Effector memory CD8-positive, alpha-beta T cell (primary cell): ENCODE measurements around the gene SDCBP2.

Source experiments
- ATAC-seq: fragments of 150-1000 bp; cut with Tn5 transposase; replicated peaks from 2 replicates; pipeline ENCODE4 v1.10.0; 2021; ENCODE audit warnings: mild to moderate bottlenecking, moderate library complexity
- DNase-seq, 3 experiments: peaks; one replicate each; pipeline ENCODE4 v3.0.0; 2021
- H3K27ac Mint-ChIP-seq, 2 donors: one replicate each; pipeline ENCODE4 v1.8.0; 2022; ENCODE audit warnings: mild to moderate bottlenecking in 2 of 2, mixed read lengths in 2 of 2, moderate library complexity in 2 of 2
- H3K27me3 Mint-ChIP-seq, 2 donors: one replicate each; pipeline ENCODE4 v1.8.0; 2022; ENCODE audit warnings: mixed read lengths in 2 of 2
- H3K36me3 Mint-ChIP-seq: one replicate; pipeline ENCODE4 v1.8.0; 2022; ENCODE audit warnings: mild to moderate bottlenecking, moderate library complexity, mixed read lengths; ENCODE audit not compliant: insufficient read depth
- H3K4me1 Mint-ChIP-seq, 2 donors: one replicate each; pipeline ENCODE4 v1.8.0; 2022; ENCODE audit warnings: low read depth in 2 of 2, mixed read lengths in 2 of 2
- H3K4me3 Mint-ChIP-seq, 2 donors: one replicate each; pipeline ENCODE4 v1.8.0; 2022; ENCODE audit warnings: mild to moderate bottlenecking in 2 of 2, mixed read lengths in 2 of 2, moderate library complexity in 2 of 2
- H3K9me3 Mint-ChIP-seq, 2 donors: one replicate each; pipeline ENCODE4 v1.8.0; 2022; ENCODE audit warnings: mixed read lengths in 2 of 2

Gene SDCBP2

DNA sequence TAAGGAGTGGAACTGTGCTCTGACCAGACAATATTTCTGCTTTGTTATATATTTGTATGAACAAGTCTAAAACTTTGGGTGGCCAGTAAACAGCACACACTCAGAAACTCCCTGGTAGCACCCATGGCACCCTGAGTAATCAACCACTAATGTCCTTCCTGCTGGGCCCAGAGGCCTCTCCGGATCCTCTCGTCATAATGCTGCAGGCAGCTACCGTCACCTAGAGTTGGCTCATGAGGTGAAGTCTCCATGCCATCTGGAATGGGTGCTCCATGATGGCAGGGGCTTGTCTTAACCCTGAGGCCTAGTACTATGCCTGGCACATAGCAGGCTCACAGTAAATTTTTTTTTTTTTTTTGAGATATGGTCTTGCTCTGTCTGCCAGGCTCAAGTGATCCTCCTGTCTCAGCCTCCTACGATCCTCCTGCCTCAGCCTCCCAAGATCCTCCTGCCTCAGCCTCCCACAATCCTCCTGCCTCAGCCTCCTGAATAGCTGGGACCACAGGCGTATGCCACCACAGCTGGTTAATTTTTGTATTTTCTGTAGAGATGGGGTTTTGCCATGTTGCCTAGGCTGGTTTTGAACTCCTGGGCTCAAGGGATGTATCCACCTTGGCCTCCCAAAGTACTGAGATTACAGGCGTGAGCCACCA is 3.0 kb upstream of the SDCBP2 start:
- DNase-seq (no peak), ATAC-seq (no peak)
- H3K9me3 Mint-ChIP-seq = no peaks in the 10 kb centered on the region
- H3K36me3 Mint-ChIP-seq = peaks cover 6% of the 10 kb centered on the region
- peak overlapping the region; percentile 50 to 92 for H3K27ac Mint-ChIP-seq
- H3K27me3 Mint-ChIP-seq = no peaks in the 10 kb centered on the region
- peaks cover 29 to 34% of the 10 kb centered on the region in 2 donors for H3K4me1 Mint-ChIP-seq
- H3K4me3 Mint-ChIP-seq = no peak overlapping the region

DNA sequence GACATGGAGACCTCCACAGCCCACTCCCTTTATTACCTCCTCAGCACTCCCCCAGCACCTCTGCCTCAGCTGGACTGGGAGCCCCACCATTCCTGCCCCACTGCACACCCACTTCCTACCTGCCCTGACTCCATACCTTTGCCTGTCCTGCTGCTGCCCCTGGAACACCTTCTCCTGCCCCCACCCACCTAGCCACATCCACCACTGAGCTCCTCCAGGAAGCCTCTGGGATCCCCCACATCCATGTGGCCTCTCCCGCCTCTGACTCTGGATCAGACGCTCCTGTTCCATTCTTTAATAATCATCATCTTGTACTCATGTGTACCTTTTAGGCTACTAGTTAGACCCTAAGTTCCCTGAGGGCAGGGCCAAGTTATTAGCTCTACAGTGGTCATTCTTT is 2.2 kb upstream of the SDCBP2 start:
- DNase-seq = no peak
- Mint-ChIP-seq H3K36me3 (peaks cover 6% of the 10 kb centered on the region), H3K4me3 (no peak overlapping the region), H3K27me3 (no peaks in the 10 kb centered on the region), H3K27ac (peak overlapping the region; percentile 50 to 92), H3K4me1 (peaks cover 24 to 29% of the 10 kb centered on the region in 2 donors), H3K9me3 (no peaks in the 10 kb centered on the region)
- ATAC-seq = no peak

DNA sequence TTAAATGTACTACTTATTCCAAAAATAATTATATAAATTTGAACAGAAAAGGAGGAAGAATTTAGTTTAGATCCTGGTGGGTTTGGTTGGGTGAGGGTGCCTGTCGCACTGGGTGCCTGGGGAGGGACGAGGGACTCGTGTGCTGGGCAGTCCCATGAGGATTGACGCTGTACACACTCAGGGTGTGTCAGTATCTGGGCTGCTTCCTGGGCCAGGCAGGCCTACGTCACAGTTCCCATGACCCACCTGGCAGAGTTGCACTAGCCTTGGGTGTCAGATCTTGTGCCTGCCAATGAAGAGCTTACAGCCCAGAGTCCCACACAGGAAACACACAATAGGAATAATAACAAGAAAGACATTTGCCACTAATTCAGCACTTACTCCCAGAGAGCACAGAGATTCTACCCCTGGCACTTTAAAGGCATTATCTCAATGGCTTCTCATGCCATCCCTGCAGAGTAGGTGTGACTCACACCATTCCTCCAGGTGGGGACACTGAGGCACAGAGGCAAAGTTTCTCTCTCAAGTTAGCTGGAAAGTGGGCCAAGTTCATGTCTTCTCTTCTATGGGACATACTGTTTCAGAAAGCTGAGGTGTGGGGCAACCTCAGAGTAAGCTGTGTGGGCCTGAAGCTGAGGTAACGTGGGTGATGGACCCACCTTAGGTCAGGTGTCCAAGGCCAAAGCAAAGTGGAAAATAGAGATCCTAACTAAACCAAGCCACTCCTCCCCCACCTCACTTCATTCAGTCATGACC is 1.3 kb upstream of the SDCBP2 start:
- H3K9me3 Mint-ChIP-seq = no peaks in the 10 kb centered on the region
- ATAC-seq (no peak), DNase-seq (no peak)
- peaks cover 24 to 29% of the 10 kb centered on the region in 2 donors for H3K4me1 Mint-ChIP-seq
- no peaks in the 10 kb centered on the region for H3K27me3 Mint-ChIP-seq
- H3K4me3 Mint-ChIP-seq = no peak overlapping the region
- H3K27ac Mint-ChIP-seq = peak overlapping the region; percentile 50 to 92
- peaks cover 6% of the 10 kb centered on the region for H3K36me3 Mint-ChIP-seq

DNA sequence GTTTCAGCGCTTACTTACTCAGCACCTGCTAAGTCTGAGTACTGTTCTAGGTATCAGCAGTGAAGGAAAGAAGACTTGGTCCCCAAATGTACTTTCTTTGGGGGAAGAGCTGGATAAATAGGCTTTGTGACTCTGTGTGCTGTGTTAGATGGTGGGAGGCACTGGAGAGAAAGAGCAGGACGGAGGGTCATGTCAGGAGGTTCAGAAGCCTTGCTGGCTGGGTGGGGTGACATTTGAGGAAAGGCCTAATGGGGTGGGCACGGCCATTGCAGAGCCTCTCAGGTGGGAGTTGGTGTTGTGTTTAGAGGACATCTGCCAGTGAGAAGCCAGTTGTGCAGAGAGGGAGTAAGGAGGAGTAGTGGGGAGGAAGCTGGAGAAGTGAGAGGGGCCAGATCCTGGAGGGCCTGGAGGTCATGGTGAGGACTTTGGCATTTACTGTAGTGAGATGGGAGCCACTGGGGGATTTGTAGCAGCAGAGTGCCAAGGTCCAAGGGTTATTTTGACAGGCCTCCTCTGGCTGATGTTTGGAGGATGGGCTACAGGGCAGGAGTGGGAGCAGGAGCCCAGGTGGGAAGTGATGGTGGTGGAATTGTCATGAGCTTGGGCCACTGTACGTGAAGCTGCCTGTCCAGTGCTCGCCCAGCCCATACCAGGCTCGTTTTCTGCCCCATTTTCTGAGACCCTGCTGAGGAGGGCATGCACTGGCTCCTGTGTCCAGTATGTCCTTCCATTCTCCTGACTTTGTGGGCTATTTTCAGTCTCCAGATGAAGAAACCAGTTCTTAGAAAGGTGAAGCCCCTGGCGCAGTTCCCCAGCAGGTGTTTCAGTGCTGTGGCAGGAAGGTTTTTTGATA is 886 bp downstream of the SDCBP2 start:
- no peak for ATAC-seq
- DNase-seq = no peak
- no peak overlapping the region for H3K4me3 Mint-ChIP-seq
- H3K27me3 Mint-ChIP-seq = no peaks in the 10 kb centered on the region
- H3K4me1 Mint-ChIP-seq = peaks cover 24 to 29% of the 10 kb centered on the region in 2 donors
- H3K36me3 Mint-ChIP-seq = peaks cover 6% of the 10 kb centered on the region
- H3K27ac Mint-ChIP-seq = no peak overlapping the region
- no peaks in the 10 kb centered on the region for H3K9me3 Mint-ChIP-seq

DNA sequence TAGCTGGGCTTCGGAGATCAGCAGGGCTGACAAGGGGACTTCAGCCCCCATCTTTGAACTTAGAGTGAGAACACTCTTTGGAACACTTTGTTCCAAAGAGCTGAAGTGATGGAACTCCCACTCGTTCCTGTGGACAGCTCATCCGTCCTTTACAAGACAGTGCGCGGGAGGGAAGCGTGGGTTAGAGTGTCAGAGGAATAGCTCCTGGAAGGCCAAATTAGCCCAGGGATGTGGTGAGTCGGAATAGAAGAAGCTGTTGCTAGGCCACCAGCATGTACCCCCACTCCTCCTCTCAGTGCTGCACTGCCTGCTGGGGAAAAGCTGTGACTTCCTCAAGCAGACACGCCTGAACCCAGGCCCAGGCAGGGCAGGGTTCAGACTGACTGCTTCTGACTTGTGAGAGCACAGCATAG is 1.7 kb downstream of the SDCBP2 start:
- Mint-ChIP-seq H3K4me3 (peak overlapping the region in 1 of 2 donors; percentile 4), H3K9me3 (no peaks in the 10 kb centered on the region), H3K27me3 (no peaks in the 10 kb centered on the region), H3K36me3 (peaks cover 5% of the 10 kb centered on the region), H3K27ac (no peak overlapping the region), H3K4me1 (peaks cover 24 to 29% of the 10 kb centered on the region in 2 donors)
- DNase-seq (no peak), ATAC-seq (no peak)

DNA sequence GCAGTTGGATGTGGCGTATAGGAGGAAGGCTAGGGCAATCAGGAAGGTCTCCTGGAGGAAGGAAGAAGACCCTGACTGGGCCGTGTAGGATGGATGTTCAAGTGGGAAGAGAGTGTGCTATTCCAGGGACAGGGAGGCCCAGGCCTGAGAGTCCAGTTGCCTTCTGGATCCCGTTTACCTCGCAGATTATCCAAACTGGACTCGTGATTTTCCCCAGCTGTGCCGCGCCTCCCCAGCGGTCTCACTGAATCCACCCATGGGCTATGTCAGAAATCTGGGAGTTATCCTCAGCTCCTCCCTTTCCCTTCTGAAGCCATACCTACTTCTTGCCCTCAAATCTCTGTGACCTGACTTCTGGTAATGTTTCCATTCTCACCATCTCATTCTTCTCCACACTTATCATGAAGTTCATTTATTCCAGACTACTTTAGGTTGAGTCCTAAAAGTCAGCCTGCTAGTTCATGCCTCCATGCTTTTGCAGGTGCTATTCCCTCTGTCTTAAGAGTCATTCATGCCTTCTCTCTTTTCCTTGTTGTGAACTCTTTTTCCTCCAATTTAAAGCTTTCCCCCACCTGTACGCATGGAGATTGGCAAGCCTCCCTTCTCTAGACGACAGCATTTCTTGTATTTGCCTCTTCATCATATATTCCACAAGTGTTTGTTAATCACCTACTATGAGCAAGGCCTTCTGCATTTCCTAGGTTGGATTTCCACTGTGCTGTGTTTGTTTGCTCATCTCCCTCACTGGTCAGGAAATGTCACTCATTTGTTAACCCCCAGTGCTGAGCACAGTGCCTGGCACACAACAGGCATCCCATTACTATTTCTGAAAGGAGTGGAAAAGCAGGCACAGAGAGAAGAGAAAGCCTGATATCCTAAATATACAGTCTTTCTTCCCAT is 2.7 kb downstream of the SDCBP2 start:
- Mint-ChIP-seq H3K4me3 (no peak overlapping the region), H3K36me3 (peaks cover 3% of the 10 kb centered on the region), H3K27me3 (peaks cover 0 to 5% of the 10 kb centered on the region in 2 donors), H3K9me3 (no peaks in the 10 kb centered on the region), H3K4me1 (peaks cover 20 to 28% of the 10 kb centered on the region in 2 donors), H3K27ac (no peak overlapping the region)
- ATAC-seq (no peak), DNase-seq (no peak)

DNA sequence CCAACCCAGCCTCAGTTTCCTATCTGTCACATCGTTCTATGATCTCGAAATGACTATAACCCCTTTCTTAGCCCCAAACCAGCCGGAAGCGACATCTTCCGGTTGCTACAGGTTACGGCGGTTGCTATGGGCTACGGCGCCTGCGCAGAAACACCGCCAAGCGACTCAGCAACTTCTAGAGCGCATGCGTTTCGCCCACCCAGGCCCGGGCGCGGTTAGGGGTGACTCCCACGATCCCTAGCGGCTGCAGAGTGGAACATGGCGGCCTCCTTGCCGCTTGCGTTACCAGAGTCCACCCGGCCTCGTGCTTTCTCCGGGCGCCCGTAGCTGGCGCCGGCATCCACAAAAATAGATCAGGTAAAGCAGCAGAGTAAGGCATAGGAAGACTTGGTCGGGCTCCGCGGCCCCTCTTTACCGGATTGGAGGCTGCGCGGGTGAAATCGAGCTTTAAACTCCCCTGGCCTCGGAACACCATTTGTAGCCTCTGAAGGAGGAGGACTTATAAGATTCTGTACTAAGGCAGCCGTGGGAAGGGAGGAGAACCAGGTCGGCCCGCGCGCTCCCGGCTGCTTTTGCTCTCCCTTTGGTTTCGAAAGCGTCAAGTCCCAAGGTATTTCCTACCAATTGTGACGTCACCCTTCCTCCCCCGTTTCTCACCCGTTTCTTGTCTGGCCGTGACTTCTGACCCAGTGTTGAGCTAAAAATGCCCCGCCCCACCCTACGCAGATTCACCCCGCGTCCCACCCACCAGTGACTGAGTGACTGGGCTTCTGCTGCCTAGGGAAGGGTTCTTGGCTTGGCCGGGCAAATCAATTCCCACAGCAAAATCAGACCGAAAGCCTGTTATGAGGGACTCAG is 3.5 kb downstream of the SDCBP2 start:
- ATAC-seq (peak; percentile 87), DNase-seq (peak; percentile 98)
- Mint-ChIP-seq H3K27ac (no peak overlapping the region), H3K4me3 (no peak overlapping the region), H3K9me3 (no peaks in the 10 kb centered on the region), H3K4me1 (peaks cover 16 to 22% of the 10 kb centered on the region in 2 donors), H3K36me3 (peaks cover 3% of the 10 kb centered on the region), H3K27me3 (peaks cover 0 to 10% of the 10 kb centered on the region in 2 donors)

DNA sequence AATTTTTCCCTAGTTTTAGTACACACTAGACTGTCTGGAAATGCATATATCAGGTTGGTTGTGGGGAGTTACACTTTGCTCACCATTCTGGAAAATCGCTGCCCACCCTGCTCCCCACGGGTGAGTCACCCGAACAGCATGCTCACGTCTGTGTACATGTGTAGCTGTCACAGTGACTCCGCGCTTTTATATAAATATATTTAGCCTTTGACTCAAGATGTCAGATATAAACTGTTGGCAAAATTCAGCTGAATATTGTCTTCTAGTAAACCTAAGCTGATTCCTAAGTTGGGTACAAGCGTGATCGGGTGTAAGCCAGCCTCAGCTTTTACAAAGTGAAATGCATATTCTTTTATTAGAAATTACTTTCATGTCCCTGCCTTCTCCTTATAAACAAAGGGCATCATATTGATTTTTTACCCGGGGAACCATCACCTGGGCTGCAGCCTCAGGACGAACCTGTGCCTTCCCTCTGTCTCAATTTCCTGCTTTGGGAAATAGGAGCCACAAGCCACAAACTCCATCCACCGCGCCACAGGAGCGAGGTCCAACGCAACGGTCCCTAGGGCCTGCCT is 4.3 kb downstream of the SDCBP2 start:
- DNase-seq (no peak), ATAC-seq (no peak)
- H3K9me3 Mint-ChIP-seq = no peaks in the 10 kb centered on the region
- peaks cover 0 to 10% of the 10 kb centered on the region in 2 donors for H3K27me3 Mint-ChIP-seq
- peaks cover 14 to 16% of the 10 kb centered on the region in 2 donors for H3K4me1 Mint-ChIP-seq
- no peak overlapping the region for H3K27ac Mint-ChIP-seq
- H3K4me3 Mint-ChIP-seq = no peak overlapping the region
- H3K36me3 Mint-ChIP-seq = peaks cover 3% of the 10 kb centered on the region

DNA sequence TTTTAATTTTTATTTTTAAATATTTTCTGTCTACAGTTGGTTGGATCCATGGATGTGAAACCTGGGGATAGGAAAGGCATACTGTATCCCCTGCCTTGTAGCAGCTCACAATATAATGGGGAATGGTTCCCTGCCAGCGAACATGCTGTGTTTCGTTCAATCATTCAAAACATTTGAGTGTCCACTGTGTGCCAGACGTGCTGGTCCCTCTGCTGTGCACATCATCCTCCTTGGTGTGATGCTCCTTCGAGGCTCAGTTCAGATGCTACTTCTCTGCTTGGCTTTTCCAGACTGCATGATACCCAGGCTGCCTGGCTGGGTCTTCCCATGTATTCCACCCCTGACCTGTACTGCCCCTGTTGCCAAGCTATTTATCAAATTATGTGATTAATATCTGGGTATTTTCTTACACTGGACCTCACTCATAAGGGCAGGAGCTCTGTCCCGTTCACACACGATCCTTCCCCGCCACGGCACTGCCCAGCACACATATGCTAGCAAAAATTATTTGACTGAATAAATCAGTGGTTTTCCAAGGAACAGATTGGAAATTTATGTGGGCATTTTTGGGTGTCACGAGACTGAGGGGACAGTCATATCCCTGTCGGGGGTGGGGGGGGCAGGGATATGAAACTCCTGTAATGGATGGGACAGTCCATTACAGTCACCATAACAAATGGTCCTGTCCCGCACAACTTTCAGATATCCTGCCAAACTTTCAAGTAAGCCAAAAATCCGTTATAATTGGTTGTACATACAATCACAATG is 4.9 kb downstream of the SDCBP2 start:
- Mint-ChIP-seq H3K27ac (no peak overlapping the region), H3K36me3 (peaks cover 3% of the 10 kb centered on the region), H3K9me3 (no peaks in the 10 kb centered on the region), H3K4me1 (peaks cover 12 to 14% of the 10 kb centered on the region in 2 donors), H3K4me3 (no peak overlapping the region), H3K27me3 (peaks cover 0 to 10% of the 10 kb centered on the region in 2 donors)
- ATAC-seq = no peak
- no peak for DNase-seq

DNA sequence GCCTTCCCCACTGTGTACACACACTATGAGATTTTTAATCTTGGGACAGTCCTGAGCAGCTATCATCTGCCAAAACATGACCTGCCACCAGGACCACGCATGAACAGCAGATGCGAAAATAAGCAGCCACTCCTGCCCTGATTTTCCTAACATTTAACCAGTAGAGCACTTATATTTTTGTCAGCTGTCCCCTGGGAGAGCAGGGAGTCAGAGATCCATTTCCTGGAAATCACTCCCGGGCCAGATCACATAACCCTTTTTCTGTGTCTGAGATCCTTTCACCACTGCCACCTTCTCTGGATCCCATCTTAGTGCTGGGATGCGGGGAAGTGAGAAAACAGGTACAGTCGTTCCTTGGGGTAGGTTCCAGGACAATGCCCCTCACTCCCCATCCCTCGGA is 5.7 kb downstream of the SDCBP2 start:
- Mint-ChIP-seq H3K9me3 (no peaks in the 10 kb centered on the region), H3K4me3 (no peak overlapping the region), H3K4me1 (peaks cover 11 to 14% of the 10 kb centered on the region in 2 donors), H3K27me3 (peaks cover 0 to 10% of the 10 kb centered on the region in 2 donors), H3K27ac (no peak overlapping the region), H3K36me3 (peaks cover 3% of the 10 kb centered on the region)
- no peak for ATAC-seq
- no peak for DNase-seq

DNA sequence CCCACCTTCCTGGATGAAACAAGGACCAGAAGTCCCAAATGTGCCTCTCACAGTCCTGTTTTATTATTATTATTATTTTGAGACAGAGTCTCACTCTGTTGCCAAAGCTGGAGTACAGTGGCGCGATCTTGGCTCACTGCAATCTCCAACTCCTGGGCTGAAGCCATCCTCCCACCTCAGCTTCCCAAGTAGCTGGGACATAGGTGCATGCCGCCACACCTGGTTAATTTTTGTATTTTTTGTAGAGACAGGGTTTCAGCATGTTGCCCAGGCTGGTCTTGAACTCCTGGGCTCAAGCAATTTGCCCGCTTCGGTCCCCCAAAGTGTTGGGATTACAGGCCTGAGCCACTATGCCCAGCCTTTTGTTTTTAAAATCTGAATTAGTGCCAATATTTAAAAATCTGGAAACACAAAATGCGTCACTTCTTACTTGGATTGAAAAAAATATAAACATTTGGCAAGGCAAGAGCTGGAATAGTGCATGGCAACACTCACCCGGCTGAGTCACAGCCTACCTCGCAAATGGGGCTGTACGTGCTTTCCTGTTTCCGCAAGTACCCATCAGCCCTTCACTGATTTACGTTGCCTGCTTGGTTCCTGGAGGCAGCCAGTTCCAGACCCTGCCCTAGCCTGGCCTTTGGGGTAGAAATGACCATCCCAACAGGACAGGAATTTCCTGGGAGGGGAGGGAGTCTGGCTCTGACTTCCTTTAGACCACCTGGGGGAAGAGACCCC is 6.3 kb downstream of the SDCBP2 start:
- Mint-ChIP-seq H3K36me3 (peaks cover 6% of the 10 kb centered on the region), H3K4me3 (no peak overlapping the region), H3K4me1 (peaks cover 6 to 11% of the 10 kb centered on the region in 2 donors), H3K27ac (peak overlapping the region in 1 of 2 donors; percentile 44), H3K9me3 (no peaks in the 10 kb centered on the region), H3K27me3 (peaks cover 0 to 10% of the 10 kb centered on the region in 2 donors)
- no peak for DNase-seq
- ATAC-seq = no peak
